Endothelial cell (in vitro differentiated cells): ENCODE measurements around the gene DENND2A. TPM values are rescaled to one million over a fixed set of nuclear protein-coding genes. Genes with fewer than 3 reads are reported as not detected.
A peak's percentile ranks its signal among the peaks of the same experiment; 100 is the strongest.
"Not testable (repeated sequence)": the region's sequence is repeated elsewhere in the genome, so short reads cannot be mapped to it uniquely, and the experiment has no call there.

Experiments used
- DNase-seq: peaks from one replicate; pipeline ENCODE4 v3.0.0; 2021; ENCODE audit warnings: low spot score
- H3K27ac Mint-ChIP-seq: one replicate; pipeline ENCODE4 v1.8.0; 2021; ENCODE audit warnings: mixed read lengths, inconsistent platforms; ENCODE audit not compliant: unreplicated experiment
- H3K27me3 Mint-ChIP-seq: one replicate; pipeline ENCODE4 v1.8.0; 2021; ENCODE audit warnings: mild to moderate bottlenecking, moderate library complexity, mixed read lengths, inconsistent platforms; ENCODE audit not compliant: unreplicated experiment
- H3K36me3 Mint-ChIP-seq: one replicate; pipeline ENCODE4 v1.8.0; 2021; ENCODE audit warnings: mild to moderate bottlenecking, low read depth, mixed read lengths, inconsistent platforms; ENCODE audit not compliant: unreplicated experiment
- H3K4me1 Mint-ChIP-seq: one replicate; pipeline ENCODE4 v1.8.0; 2021; ENCODE audit warnings: mild to moderate bottlenecking, mixed read lengths, inconsistent platforms; ENCODE audit not compliant: unreplicated experiment
- H3K4me3 Mint-ChIP-seq: one replicate; pipeline ENCODE4 v1.8.0; 2021; ENCODE audit warnings: mild to moderate bottlenecking, mixed read lengths, inconsistent platforms; ENCODE audit not compliant: unreplicated experiment
- H3K9me3 Mint-ChIP-seq: one replicate; pipeline ENCODE4 v1.8.0; 2021; ENCODE audit warnings: mixed read lengths, inconsistent platforms; ENCODE audit not compliant: unreplicated experiment
- total RNA-seq: library from RNA; stranded (reverse); fragmentation: NEBNext Ultra II Directional; extraction: Animal tissue kit (Norgen Biotek cat#: 25700); gene quantifications from one replicate; pipeline ENCODE4 v1.2.1, GENCODE V29; 2021; ENCODE audit not compliant: unreplicated experiment
- TF ChIP-seq, protein P1 (sequence below): fragments of 200-600 bp; sonication (generic); IDR thresholded peaks from one replicate; pipeline ENCODE4 v1.5.0; 2021; ENCODE audit warnings: antibody characterized with exemption; ENCODE audit not compliant: unreplicated experiment

Gene DENND2A
- total RNA-seq, 1 donor from 2014 or later: 41.0 TPM

DNA sequence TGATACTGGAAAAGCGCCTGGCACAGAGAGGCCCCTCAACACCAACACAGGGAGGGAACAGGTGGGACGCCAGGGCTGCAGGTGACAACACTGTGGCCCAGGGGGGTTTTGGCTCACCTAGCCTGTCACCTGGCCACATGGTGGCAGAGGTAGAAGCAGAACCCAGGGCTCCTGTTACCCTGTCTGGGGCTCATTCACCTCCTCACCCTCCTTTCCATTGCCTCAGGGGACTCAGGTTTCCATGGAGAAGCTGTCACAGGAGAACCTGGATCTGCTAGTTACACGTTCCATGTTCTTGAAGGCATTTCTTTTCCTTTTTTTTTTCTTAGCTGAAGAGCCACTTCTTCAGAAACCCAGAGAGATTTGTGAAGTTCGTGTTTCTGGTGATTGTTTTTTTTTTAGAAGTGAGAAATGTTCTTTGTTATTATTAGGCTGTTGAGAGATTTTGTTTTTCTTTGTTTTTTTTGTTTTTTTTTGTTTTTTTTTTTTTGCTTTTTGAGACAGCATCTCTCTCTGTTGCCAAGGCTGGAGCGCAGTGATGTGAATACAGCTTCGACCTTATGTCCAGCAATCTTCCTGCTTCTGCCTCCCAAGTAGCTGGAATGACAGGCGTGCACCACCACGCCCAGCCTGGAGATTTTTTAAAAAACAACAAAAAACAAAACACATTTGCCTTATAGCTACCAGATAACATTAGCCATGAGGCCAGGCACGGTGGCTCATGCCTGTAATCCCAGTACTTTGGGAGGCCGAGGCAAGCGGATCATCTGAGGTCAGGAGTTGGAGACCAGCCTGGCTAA, 16.0 kb downstream of the DENND2A start:
- TF ChIP-seq, protein P1, sequence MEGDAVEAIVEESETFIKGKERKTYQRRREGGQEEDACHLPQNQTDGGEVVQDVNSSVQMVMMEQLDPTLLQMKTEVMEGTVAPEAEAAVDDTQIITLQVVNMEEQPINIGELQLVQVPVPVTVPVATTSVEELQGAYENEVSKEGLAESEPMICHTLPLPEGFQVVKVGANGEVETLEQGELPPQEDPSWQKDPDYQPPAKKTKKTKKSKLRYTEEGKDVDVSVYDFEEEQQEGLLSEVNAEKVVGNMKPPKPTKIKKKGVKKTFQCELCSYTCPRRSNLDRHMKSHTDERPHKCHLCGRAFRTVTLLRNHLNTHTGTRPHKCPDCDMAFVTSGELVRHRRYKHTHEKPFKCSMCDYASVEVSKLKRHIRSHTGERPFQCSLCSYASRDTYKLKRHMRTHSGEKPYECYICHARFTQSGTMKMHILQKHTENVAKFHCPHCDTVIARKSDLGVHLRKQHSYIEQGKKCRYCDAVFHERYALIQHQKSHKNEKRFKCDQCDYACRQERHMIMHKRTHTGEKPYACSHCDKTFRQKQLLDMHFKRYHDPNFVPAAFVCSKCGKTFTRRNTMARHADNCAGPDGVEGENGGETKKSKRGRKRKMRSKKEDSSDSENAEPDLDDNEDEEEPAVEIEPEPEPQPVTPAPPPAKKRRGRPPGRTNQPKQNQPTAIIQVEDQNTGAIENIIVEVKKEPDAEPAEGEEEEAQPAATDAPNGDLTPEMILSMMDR: no peak
- no peak overlapping the region for H3K4me3 Mint-ChIP-seq
- H3K27me3 Mint-ChIP-seq: peaks cover 2% of the 10 kb centered on the region
- H3K27ac Mint-ChIP-seq: peak overlapping the region; percentile 33
- no peak for DNase-seq
- H3K36me3 Mint-ChIP-seq: peaks cover 7% of the 10 kb centered on the region
- no peaks in the 10 kb centered on the region for H3K9me3 Mint-ChIP-seq
- H3K4me1 Mint-ChIP-seq: peaks cover 25% of the 10 kb centered on the region

DNA sequence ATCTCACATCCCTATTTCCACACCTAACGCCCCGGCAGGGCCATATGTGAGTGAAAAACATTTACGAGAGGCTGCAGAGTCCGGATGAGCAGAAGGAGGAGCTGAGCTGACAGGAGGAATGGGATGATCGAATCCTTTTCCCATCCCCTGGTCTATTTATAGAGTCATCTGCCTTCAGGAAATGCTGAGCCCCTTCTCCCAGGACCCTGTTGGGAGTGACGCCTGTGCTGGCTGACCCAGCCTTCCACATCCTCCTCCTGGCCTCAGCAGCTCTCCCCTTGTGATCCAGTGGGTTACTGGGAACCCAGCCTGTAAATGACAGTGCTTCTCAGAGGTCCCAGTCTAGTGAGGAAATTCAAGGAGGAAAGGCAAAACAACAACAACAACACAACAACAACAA, 16.6 kb downstream of the DENND2A start:
- Mint-ChIP-seq H3K9me3 (no peaks in the 10 kb centered on the region), H3K4me3 (no peak overlapping the region), H3K4me1 (peaks cover 25% of the 10 kb centered on the region), H3K36me3 (peaks cover 1% of the 10 kb centered on the region), H3K27me3 (peaks cover 2% of the 10 kb centered on the region), H3K27ac (peak overlapping the region; percentile 33)
- no peak for DNase-seq
- TF ChIP-seq, protein P1: no peak

DNA sequence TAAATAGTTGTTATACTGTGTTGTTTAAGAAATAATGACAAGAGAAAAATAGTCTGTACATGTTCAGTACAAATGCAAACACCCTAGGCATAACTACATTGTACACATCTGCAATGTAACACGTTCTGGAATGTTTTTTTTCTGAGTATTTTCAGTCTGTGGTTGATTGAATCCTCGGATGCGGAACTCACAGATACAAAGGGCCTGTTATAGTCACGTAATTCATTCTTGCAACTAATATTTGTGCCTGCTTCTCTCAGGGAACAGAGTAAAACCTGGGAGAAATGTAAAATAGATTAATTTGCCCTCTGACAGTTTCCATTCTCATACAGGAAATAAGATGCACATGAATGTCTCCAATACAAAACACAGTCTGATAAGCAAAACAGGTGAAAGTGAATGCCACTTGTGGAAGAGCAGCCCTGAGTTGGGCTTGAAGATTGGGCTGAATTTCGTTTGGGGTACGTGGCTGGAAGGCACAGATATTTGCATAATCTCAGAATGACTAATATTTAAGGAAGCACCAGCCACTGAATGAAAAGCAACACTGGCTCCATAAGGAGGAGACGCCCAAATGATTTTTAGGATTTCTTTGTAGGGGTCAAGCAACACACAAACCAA, 19.1 kb downstream of the DENND2A start:
- H3K27me3 Mint-ChIP-seq: peaks cover 2% of the 10 kb centered on the region
- no peak overlapping the region for H3K4me3 Mint-ChIP-seq
- no peaks in the 10 kb centered on the region for H3K9me3 Mint-ChIP-seq
- H3K4me1 Mint-ChIP-seq: peaks cover 20% of the 10 kb centered on the region
- DNase-seq: no peak
- no peak overlapping the region for H3K27ac Mint-ChIP-seq
- no peaks in the 10 kb centered on the region for H3K36me3 Mint-ChIP-seq
- TF ChIP-seq, protein P1: no peak

DNA sequence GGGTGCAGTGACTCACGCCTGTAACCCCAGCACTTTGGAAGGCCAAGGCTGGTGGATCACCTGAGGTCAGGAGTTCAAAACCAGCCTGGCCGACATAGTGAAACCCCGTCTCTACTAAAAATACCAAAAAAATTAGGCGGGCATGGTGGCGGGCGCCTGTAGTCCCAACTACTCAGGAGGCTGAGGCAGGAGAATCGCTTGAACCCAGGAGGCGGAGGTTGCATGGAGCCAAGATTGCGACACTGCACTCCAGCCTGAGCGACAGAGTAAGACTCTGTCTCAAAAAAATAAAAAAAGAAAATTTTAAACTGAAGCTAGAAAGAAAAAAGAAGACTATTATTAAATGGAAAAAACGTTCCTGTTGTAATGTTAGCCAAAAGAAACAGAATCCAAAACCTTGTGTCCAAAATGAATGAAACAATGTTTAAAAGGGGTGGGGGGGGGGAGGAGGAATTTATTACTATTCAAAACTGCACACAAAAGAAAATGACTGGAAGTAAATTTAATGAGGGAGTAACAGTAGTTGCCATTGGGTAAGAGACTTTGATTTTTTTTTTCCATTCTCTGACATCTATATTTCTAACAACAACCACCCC, 20.6 kb downstream of the DENND2A start:
- H3K27ac Mint-ChIP-seq, H3K4me3 Mint-ChIP-seq, H3K27me3 Mint-ChIP-seq, H3K9me3 Mint-ChIP-seq, DNase-seq, H3K36me3 Mint-ChIP-seq: not testable (repeated sequence)
- H3K4me1 Mint-ChIP-seq: peaks cover 11% of the 10 kb centered on the region

DNA sequence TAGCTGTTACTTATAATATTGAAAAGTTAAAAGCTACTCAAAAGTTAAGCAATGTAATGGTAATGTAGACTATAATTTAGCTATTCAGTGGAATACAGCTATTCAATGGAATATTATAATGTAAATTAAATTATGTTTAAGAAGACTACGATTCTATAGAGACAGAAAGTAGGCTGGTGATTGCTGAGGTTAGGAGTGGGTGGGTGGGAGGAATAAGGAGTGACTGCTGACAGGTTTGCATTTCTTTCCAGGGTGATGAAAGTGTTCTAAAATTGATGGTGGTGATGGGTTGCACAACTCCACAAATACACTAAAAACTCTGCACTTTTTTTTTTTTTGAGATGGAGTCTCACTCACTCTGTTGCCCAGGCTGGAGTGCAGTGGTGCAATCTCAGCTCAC, 21.4 kb downstream of the DENND2A start:
- TF ChIP-seq, protein P1: no peak
- DNase-seq: no peak
- H3K27ac Mint-ChIP-seq: no peak overlapping the region
- no peak overlapping the region for H3K4me3 Mint-ChIP-seq
- peaks cover 6% of the 10 kb centered on the region for H3K4me1 Mint-ChIP-seq
- H3K9me3 Mint-ChIP-seq: no peaks in the 10 kb centered on the region
- H3K27me3 Mint-ChIP-seq: peaks cover 1% of the 10 kb centered on the region
- no peaks in the 10 kb centered on the region for H3K36me3 Mint-ChIP-seq
